HFF-Myc (cell line): ENCODE measurements around the gene KLHL30.

Experiments used
- DNase-seq: peaks from one replicate; pipeline ENCODE4 v3.0.0-alpha.2; 2011; ENCODE audit warnings: low read depth; ENCODE audit errors: extremely low read depth
- H3K4me3 ChIP-seq: replicated peaks from 2 replicates; pipeline ENCODE4 v1.5.1; 2011; ENCODE audit warnings: low read depth, mild to moderate bottlenecking, control low read depth, low read length
- TF ChIP-seq, protein P1 (sequence below): IDR thresholded peaks from 2 replicates; pipeline ENCODE4 v1.5.1; 2012; ENCODE audit warnings: mild to moderate bottlenecking, low read depth, low read length, control low read depth; ENCODE audit errors: missing control alignments

Gene KLHL30

GRCh38 chr2:238146884-238147544 is 8.5 kb downstream of the KLHL30 start:
- DNase-seq = no peak
- TF ChIP-seq, protein P1, sequence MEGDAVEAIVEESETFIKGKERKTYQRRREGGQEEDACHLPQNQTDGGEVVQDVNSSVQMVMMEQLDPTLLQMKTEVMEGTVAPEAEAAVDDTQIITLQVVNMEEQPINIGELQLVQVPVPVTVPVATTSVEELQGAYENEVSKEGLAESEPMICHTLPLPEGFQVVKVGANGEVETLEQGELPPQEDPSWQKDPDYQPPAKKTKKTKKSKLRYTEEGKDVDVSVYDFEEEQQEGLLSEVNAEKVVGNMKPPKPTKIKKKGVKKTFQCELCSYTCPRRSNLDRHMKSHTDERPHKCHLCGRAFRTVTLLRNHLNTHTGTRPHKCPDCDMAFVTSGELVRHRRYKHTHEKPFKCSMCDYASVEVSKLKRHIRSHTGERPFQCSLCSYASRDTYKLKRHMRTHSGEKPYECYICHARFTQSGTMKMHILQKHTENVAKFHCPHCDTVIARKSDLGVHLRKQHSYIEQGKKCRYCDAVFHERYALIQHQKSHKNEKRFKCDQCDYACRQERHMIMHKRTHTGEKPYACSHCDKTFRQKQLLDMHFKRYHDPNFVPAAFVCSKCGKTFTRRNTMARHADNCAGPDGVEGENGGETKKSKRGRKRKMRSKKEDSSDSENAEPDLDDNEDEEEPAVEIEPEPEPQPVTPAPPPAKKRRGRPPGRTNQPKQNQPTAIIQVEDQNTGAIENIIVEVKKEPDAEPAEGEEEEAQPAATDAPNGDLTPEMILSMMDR = no peak
- no peak overlapping the region for H3K4me3 ChIP-seq

GRCh38 chr2:238148981-238149380 is 10.5 kb downstream of the KLHL30 start:
- TF ChIP-seq, protein P1 = no peak
- no peak for DNase-seq
- no peak overlapping the region for H3K4me3 ChIP-seq

- no peak for DNase-seq
- H3K4me3 ChIP-seq = no peak overlapping the region
- TF ChIP-seq, protein P1 = no peak
Observed at GRCh38 chr2:238149841-238150572, 11.5 kb downstream of the KLHL30 start.

DNA sequence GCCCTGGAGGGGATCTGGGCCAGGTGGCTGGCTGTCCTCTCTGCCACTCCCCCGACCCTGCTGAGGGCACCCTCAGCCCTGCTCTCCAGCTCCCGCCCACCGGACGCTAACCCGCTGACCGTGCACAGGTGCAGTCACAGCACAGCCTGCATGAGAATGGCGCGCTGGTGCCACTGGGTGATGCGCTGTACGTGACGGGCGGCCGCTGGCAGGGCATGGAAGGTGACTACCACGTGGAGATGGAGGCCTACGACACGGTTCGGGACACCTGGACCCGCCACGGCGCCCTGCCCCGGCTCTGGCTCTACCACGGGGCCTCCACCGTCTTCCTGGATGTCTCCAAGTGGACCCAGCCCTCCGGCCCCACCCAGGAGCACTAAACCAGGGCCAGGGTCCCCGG is 12.2 kb downstream of the KLHL30 start:
- H3K4me3 ChIP-seq = no peak overlapping the region
- no peak for DNase-seq
- TF ChIP-seq, protein P1 = no peak

DNA sequence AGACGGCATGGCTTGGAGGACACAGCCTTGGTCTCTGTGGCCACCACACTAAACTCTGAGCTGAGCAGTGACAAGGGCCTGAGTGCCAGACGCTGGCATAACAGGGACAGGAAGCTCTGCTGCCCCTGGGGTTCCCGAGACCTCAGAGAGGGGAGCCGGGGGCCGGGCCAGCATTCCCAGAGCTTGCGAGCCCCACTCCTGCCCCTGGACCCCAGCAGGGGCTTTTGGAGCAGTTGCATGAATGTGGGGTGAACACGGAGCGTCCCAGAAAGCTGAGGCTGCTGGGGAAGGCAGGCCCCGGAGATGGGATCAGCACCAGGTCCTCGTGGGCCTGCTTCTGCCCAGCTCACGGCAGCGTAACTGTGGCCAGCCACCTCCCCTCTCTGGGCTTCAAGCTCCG is 12.7 kb downstream of the KLHL30 start:
- no peak overlapping the region for H3K4me3 ChIP-seq
- TF ChIP-seq, protein P1 = no peak
- no peak for DNase-seq

GRCh38 chr2:238151628-238152235 is 13.3 kb downstream of the KLHL30 start:
- H3K4me3 ChIP-seq = no peak overlapping the region
- TF ChIP-seq, protein P1 = no peak
- DNase-seq = no peak
